Stimulated activated CD8-positive, alpha-beta memory T cell treated with anti-CD3 and anti-CD28 coated beads, Interleukin-12 subunit alpha, Interleukin-12 subunit beta, amount 100 ng/mL, for 1 hour (primary cell): Measurements from ENCODE around the gene PPM1J.

Experiments
- DNase-seq: peaks from one replicate; pipeline ENCODE4 v3.0.0-alpha.2; 2020; ENCODE audit warnings: low read depth

The PPM1J gene

DNA sequence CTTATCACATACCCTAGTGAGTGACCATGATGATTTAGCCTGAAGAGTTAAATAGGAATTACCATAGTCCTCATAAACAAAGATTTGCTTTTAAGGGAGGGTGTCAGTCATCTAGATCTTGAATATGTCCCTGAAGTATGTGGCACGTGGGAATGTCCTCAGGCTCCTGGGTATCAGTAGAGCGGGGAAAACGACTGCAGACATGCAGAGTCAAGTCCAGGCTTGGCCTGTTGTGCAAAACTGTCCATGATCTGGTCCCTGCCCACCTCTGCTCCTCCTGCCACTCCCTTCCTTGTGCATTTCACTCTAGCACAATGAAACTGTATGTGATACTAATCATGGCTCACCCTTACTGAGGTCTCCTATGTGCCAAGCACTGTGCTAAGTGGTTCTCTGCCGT is 27.8 kb downstream of the PPM1J start:
- DNase-seq, result no peak

DNA sequence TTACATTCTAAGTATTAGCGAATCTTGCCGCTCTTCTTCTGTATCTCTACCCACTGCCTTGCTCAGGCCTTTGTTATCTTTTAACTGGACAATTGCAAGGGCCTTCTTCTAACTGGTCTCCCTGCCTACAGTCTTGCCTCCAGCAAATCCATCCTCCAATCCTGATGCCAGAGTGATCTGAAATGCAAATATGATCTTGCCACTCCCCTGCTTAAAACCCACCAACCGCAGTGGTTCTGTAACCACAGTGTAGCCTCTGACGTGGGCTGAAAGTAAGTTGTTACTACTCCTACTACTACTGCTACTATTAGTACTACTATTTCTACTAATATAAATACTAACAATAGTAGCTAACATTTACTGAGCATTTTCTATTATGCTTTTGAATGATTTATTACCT is 28.3 kb downstream of the PPM1J start:
- DNase-seq, result no peak

DNA sequence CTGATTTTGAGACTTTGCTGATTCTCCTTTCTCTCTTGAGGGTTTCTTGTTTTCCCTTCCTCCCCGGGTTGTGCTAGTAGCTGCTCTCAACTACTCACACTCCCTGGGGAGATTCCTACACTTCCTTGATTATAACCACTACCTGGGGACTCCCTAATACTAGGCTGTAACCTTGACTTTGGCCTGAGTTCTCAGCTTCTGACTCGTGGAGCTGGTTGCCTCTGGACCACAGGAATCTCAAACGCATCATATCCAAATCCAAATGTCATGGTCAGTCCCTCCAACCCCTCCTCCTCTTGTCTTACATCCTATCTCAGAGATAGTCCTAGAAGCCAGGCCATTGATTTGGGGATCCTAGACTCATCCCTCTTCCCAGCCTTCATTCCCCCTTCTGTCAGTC is 28.7 kb downstream of the PPM1J start:
- no peak for DNase-seq

DNA sequence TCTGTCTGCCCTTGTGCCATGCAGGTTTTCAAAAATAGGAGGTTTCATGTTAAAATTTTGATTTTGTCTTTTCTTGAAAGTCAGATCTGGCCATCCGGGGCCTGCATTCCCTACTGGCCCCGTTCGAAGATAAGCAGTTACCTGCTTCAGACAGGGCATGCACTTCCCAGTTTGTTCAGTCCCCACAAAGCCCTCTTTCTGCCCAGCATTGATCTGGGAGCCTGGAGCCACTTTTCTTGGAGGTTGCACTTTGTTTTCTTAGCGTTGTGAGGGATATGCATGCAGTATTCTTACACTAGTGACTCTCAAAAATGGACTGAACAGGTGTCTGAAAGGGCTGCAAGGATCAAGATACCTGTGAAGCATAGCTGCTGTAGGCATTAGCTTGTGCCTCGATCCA is 29.2 kb downstream of the PPM1J start:
- no peak for DNase-seq

DNA sequence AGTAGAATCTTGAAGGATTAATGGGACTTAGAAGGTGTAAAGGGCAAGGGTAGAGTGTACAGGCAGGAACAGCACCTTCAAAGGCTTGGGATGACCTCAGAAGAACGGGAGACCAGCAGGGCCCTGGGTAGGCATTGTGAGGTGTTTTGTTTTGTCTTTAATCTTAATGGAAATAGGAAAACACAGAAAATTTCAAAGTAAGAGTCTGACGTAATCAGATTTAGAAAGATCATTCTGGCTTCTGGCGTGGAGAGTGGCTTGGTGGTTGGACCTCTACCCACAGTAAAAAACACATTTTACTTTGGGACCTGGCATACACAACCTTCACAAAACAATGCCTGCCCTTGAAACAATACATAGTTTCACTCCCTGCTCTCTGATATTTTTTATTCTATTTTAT is 36.5 kb downstream of the PPM1J start:
- no peak for DNase-seq

DNA sequence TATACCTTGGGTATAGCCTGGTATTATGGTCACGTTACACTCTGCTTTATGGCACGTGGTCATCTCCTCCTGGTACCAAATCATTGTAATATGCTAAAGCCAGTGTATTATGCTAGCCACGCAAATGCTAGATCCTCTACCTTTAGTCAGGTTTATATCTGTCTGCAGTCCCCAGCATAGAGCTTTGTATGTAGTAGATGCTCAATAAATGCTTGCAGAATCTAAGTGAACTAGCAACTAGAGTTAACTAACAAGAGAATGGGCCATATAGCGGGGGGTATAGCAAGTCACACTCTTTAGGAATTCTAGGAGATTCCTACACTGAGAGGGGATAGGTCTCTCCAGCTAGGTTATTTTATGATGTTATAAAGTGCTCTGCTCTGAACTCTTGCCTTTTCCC is 37.6 kb downstream of the PPM1J start:
- DNase-seq, result no peak

DNA sequence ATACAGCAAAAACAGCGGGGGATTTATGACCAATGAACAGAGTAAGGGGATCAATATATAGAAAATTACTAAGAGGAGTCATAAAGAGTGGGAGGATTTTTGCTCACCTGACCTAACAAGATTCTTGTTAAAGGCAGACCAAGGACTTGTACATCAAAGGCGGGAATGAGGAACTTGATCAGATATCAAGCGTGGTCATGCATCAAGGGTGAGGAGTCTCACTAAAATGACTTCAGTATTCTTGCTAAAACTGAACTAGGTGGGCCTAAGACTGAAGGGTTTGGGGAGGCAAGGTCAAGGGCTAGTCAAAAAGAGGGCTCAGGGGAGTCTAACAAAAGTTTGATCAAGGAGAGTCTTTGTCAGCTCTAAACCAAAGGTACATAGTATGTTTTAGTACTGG is 38.6 kb downstream of the PPM1J start:
- DNase-seq, result no peak

DNA sequence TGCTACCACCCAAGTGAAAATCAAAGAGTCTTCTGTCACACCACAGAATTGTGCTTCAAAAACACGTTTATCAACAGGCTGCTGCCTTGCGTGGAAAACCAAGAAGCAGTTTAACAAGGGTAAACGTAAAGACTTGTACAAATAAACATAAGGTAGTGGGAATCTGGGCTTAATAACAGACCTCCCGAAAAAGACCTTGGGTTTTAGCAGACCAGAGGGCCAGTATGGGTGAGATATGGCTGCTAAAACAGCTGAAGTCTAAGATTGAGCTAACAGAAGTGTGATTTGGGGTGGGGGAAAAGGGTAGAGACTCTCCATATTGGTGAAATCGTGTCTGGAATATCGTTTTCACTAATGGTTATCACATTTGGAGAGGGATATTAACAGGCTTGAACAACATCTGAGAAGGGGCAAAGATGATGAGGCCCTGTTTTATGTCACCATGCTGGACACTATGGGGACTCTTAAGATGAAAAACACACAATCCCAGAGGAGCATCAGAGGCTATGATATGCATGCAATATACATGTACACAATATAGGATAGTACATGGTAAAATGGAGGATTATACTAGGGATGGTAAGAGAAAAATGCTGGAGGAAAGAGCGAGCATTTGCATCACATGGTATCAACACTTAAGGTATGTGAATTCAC is 39.3 kb downstream of the PPM1J start:
- no peak for DNase-seq

DNA sequence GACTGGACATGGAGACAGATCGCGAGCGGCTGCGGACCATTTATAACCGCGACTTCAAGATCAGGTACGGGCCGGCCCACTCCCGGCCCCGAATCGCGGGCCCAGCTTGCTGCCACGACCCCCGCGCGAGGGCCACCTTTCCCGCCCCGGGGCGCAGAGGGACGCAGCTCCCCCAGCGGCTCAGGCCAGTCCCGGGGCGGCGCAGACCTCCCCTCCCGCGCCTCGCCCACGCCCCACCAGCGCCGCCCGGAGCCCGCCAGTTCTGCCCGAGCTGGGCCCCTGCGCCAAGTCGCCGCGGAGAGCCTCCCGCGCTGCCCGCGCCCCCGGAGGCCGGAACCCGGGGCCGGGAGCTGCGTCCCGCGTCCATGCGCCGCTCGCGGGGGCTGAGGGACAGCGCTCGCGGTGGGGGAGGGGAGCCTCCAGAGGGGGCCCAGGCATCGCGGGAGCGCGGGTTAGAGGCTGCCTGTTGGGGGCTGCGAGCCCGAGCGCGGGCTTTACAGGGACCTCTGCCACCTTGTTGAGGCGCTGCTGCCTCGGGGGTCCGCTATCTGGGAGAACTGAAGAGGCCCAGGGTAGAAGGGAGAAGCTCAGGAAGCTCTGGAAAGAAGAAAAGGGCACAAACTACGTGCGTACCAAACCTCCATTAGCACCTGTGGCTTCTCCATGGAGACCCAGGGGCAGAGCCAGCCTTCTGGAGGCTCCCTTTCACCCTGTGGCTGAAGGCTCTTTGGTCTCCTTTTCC is 40.0 kb downstream of the PPM1J start:
- peak; percentile 13 for DNase-seq

DNA sequence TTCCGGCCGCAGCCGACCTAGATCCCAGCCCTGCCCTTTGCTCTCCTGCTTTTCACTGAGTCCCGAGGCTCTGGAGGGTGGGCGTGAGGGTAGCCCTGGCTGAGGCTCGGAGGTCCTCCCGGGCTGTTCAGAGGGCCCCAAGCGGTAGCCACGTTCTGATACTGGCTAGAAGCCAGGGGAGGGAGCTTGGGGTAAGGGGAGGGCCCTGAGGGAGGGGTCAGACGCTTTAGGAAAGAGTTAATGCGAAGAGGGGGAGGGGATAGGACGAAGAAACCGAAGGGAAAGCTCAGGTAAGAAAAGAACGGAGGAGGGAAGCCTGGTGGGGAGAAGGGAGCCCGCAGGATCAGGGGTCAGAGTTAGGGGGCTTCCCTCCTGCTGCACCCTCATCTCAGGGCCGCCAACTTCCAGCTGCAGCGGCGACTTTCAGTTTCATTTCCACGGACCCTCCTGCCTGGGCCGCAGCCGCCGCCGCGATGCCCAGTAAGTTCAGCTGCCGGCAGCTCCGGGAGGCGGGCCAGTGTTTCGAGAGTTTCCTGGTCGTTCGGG is 40.6 kb downstream of the PPM1J start, which contains the start of gene MOV10:
MOV10 (plus strand) TSS at position 220 of the 546 bp plus-strand sequence; CDS start at position 474, 254 bp downstream.
- DNase-seq, result peak; percentile 29

DNA sequence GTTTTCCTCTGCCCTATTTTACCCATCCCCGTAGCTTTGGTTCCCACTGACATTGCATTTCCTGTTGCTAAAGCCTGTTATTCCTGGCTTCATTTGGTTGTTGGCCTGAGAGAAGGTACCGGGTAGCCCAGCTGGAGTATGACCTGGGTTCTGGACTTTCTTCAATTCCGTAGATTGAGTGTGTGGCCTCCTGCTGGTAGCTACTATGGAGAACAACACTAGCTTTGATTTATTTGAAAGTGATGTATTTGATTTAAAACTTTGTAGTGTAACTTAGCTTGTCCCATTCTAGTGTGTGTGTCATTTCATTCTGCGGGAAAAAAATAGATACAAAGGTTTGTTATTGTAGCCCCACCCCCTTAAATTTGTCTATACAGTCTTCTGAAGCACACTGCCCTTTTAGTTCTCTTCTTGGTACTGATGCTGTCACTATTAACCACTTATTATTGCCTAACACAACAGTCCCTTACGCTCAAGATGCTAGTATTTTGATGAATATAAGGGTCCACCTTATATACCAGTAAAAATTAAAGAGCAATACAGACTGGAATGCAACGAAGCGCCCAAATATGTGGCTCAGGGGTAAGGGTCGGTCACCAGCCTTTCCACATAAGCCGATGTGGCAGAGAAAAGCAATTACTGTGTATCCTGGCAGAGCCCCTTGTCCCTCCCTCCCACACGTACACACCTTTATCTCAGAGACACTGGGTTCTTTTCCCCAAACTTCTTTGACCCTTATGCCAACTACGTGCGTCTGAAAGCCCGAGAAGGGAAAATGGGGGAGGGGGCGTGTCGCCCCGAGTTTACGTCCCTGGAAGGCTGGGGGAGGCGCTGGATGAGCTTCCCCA is 41.3 kb downstream of the PPM1J start:
- DNase-seq, result no peak

DNA sequence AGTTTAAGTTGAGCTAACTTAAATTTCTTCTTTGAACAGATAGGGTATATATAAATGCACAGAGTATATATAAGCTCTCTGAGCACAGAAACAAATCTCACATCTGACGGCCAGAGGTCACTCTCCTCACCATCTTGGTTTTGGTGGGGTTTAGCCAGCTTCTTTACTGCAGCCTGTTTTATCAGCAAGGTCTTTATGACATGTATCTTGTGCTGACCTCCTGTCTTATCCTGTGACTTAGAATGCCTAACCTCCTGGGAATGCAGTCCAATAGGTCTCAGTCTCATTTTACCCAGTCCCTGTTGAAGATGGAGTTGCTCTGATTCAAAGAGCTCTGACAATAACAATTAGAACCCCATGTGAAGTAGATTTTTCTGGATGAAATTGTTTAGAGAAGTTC is 42.3 kb downstream of the PPM1J start:
- no peak for DNase-seq

DNA sequence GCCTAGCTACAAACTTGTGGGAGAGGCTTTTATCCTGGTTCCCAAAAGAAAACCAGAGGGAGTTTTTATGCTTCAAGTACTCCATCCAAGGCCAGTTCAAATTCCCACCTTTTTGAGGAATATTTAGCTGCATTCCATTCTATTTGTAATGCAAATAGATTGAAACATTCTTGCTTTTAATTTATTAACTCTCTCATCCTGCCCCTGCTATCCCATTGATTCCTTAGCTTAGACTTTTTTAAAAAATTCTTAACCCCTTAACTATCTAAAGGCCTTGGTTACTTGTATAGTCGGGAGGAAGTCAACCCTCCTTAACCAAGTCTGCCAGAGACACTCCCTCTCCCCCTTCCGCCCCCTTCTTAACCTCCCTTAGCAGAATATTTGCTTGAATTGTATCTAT is 43.1 kb downstream of the PPM1J start:
- DNase-seq, result no peak

DNA sequence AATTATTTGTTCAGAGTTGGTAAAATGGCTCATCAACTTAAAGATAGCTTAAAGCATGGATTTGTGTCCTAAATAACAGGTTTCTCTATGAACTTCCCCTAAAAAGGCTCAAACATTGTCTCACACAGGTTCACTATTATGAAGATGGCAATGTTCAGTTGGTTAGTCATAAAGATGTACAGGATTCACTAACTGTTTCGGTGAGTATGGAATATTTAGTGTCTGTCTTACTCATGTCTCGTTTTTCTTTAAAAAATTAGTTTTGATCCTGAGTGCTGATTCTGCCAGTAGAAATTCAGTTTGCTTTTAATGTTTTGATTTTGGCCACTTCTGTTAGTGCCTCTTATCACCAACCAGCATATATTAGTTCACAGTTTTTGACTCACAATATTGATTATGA is 48.2 kb downstream of the PPM1J start:
- no peak for DNase-seq

DNA sequence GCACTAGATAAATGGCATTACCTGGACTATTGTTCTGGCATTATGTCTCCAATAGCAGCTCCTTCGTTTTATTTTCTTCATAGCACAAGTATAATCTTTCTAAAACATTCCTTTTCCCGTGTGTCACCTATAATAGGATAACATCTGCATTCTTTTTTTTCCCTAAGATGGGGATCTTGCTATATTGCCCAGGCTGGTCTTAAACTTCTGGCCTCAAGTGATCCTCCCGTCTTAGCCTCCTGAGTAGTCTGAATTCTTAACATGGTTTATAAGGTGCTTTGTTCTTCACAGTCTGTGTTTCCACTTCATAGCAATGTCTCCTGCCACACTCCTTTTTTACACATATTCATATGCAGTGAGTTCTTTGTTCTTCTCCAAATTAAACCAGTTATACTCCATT is 49.3 kb downstream of the PPM1J start:
- no peak for DNase-seq
